CD14-positive monocyte (primary cell): ENCODE data around the gene AGAP1. TPM values are rescaled to one million over a fixed set of nuclear protein-coding genes. Genes with fewer than 3 reads are reported as not detected.

Source experiments
- DNase-seq, 3 donors: peaks; one replicate each; pipeline ENCODE4 v3.0.0-alpha.2; 2011 to 2022
- H2AFZ ChIP-seq: 2 replicates; pipeline ENCODE4 v1.6.0; 2012; ENCODE audit warnings: mild to moderate bottlenecking, low read depth, low read length, inconsistent platforms; ENCODE audit not compliant: insufficient read depth, poor library complexity, severe bottlenecking
- H3K27ac ChIP-seq, 2 donors: 1 replicate in 1 of 2; 2 replicates in 1 of 2; pipeline ENCODE4 v1.5.1; 2012 to 2013; ENCODE audit warnings: low read length in 2 of 2, control low read depth in 1 of 2, inconsistent platforms in 1 of 2, low read depth in 1 of 2, mild to moderate bottlenecking in 1 of 2
- H3K27me3 ChIP-seq, 2 donors: one replicate each; pipeline versions ENCODE4 v1.6.0 to v1.6.1; 2011 to 2013; ENCODE audit warnings: low read length in 2 of 2; ENCODE audit not compliant: control insufficient read depth in 2 of 2, insufficient read depth in 2 of 2
- H3K36me3 ChIP-seq, 2 donors: replicated peaks in 1 of 2; 1 replicate in 1 of 2; 2 replicates in 1 of 2; pipeline versions ENCODE4 v1.5.1 to v1.6.1; 2012 to 2013; ENCODE audit warnings: low read length in 2 of 2, control low read depth in 1 of 2, inconsistent platforms in 1 of 2, mild to moderate bottlenecking in 1 of 2; ENCODE audit not compliant: insufficient read depth in 2 of 2, control insufficient read depth in 1 of 2
- H3K4me1 ChIP-seq, 2 donors: 1 replicate in 1 of 2; 2 replicates in 1 of 2; pipeline versions ENCODE4 v1.5.1 to v1.6.1; 2012 to 2013; ENCODE audit warnings: low read length in 2 of 2, control low read depth in 1 of 2, inconsistent platforms in 1 of 2, mild to moderate bottlenecking in 1 of 2, moderate library complexity in 1 of 2; ENCODE audit not compliant: insufficient read depth in 2 of 2, control insufficient read depth in 1 of 2
- H3K4me2 ChIP-seq: replicated peaks from 2 replicates; pipeline ENCODE3; 2012; ENCODE audit warnings: low read length, moderate library complexity, mild to moderate bottlenecking; ENCODE audit not compliant: poor library complexity, severe bottlenecking; ENCODE audit errors: extremely low read depth
- H3K4me3 ChIP-seq, 3 experiments: fragments of 200-600 bp in 1 of 3; sonication (generic) in 1 of 3; replicated peaks in 1 of 3; 1 replicate in 2 of 3; 2 replicates in 1 of 3; pipeline ENCODE4 v1.5.1; 2011 to 2013; ENCODE audit warnings: low read length in 3 of 3, mild to moderate bottlenecking in 3 of 3, control low read depth in 2 of 3, low read depth in 2 of 3, inconsistent platforms in 1 of 3, moderate library complexity in 1 of 3
- H3K79me2 ChIP-seq: 2 replicates; pipeline ENCODE4 v1.6.0; 2012; ENCODE audit warnings: mild to moderate bottlenecking, control low read depth, inconsistent platforms, low read length, moderate library complexity; ENCODE audit not compliant: insufficient read depth
- H3K9ac ChIP-seq: 2 replicates; pipeline ENCODE4 v1.6.0; 2017; ENCODE audit warnings: low read length, mild to moderate bottlenecking; ENCODE audit not compliant: insufficient read depth, poor library complexity, severe bottlenecking
- H3K9me3 ChIP-seq, 2 donors: replicated peaks in 1 of 2; 1 replicate in 1 of 2; 2 replicates in 1 of 2; pipeline versions ENCODE4 v1.5.1 to v1.6.1; 2012 to 2013; ENCODE audit warnings: low read length in 2 of 2, control low read depth in 1 of 2; ENCODE audit not compliant: control insufficient read depth in 1 of 2, insufficient read depth in 1 of 2
- H4K20me1 ChIP-seq: 2 replicates; pipeline ENCODE4 v1.6.0; 2012; ENCODE audit warnings: mild to moderate bottlenecking, low read length, control low read depth, moderate library complexity; ENCODE audit not compliant: insufficient read depth
- H3K27ac Mint-ChIP-seq, 7 donors: one replicate each; pipeline ENCODE4 v1.8.0; 2020; ENCODE audit warnings: mild to moderate bottlenecking in 7 of 7, mixed read lengths in 7 of 7, moderate library complexity in 6 of 7, inconsistent platforms in 2 of 7
- H3K27me3 Mint-ChIP-seq, 3 donors: one replicate each; pipeline ENCODE4 v1.8.0; 2021 to 2022; ENCODE audit warnings: low read depth in 3 of 3, mild to moderate bottlenecking in 3 of 3, mixed read lengths in 3 of 3, moderate library complexity in 3 of 3, inconsistent platforms in 1 of 3
- H3K36me3 Mint-ChIP-seq, 2 donors: one replicate each; pipeline ENCODE4 v1.8.0; 2020; ENCODE audit warnings: mixed read lengths in 2 of 2, inconsistent platforms in 1 of 2, mild to moderate bottlenecking in 1 of 2
- H3K4me1 Mint-ChIP-seq: one replicate; pipeline ENCODE4 v1.8.0; 2020; ENCODE audit warnings: mild to moderate bottlenecking, mixed read lengths
- H3K4me3 Mint-ChIP-seq, 2 donors: one replicate each; pipeline ENCODE4 v1.8.0; 2020; ENCODE audit warnings: mild to moderate bottlenecking in 2 of 2, mixed read lengths in 2 of 2, moderate library complexity in 1 of 2
- H3K9me3 Mint-ChIP-seq, 7 donors: one replicate each; pipeline ENCODE4 v1.8.0; 2020 to 2022; ENCODE audit warnings: mixed read lengths in 7 of 7, mild to moderate bottlenecking in 6 of 7, moderate library complexity in 6 of 7, inconsistent platforms in 2 of 7
- WGBS: methylation state at CpG from one replicate; pipeline ENCODE4 v1.1.5; 2013; ENCODE audit warnings: missing lambda C conversion rate; ENCODE audit not compliant: insufficient coverage; 5-methylcytosine and 5-hydroxymethylcytosine counted together
- intact Hi-C, 2 donors: fragments of 100-400 bp; cut with micrococcal nuclease; formaldehyde crosslinking; loops; one replicate each; pipeline versions ENCODE4 v1.15.0 to v1.15.1; 2023
- polyA plus RNA-seq, 3 donors: library from polyadenylated mRNA; depleted of rRNA in 1 of 3; unstranded in 2 of 3; stranded (reverse) in 1 of 3; fragments of 300-500 nt in 2 of 3; fragments of >200 nt in 1 of 3; fragmentation: Illumina TruSeq in 2 of 3; gene quantifications; 1 replicate in 2 of 3; 2 replicates in 1 of 3; pipeline ENCODE4 v1.2.3, GENCODE V29; 2012 to 2021
- TF ChIP-seq, protein P1 (sequence below): fragments of 200-600 bp; IDR thresholded peaks from one replicate; pipeline ENCODE4 v1.8.0; 2022; ENCODE audit warnings: antibody characterized with exemption, mild to moderate bottlenecking

Gene AGAP1
- polyA plus RNA-seq, 3 donors = 0.12 TPM; not detected in 2

DNA sequence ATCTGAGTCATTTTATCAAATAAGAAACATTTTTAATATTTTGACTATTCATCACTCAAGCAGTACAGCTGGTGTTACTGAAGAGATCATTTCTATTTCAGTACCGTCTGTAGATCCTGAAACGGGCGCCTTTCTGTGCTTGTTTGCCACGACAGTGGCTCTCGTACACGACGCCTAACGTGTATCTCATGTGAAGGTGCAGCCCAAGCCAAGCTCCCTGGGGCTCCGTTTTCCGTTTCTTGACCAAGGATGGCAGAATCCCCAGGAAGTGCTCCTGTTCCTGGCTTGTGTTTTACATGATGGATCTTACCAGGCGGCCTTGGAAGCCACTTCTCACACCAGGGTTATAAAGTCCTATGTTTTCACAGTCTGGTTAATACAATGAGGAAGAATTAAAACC, 353.7 kb downstream of the AGAP1 start:
- no peaks in the 10 kb centered on the region for H3K79me2 ChIP-seq
- no peak overlapping the region for H3K9ac ChIP-seq
- H3K27ac Mint-ChIP-seq = no peak overlapping the region
- no peak overlapping the region for H2AFZ ChIP-seq
- H4K20me1 ChIP-seq = no peaks in the 10 kb centered on the region
- H3K4me1 ChIP-seq = no peaks in the 10 kb centered on the region
- no peaks in the 10 kb centered on the region for H3K36me3 ChIP-seq
- H3K36me3 Mint-ChIP-seq = no peaks in the 10 kb centered on the region
- intact Hi-C loops = no loop called here
- TF ChIP-seq, protein P1, sequence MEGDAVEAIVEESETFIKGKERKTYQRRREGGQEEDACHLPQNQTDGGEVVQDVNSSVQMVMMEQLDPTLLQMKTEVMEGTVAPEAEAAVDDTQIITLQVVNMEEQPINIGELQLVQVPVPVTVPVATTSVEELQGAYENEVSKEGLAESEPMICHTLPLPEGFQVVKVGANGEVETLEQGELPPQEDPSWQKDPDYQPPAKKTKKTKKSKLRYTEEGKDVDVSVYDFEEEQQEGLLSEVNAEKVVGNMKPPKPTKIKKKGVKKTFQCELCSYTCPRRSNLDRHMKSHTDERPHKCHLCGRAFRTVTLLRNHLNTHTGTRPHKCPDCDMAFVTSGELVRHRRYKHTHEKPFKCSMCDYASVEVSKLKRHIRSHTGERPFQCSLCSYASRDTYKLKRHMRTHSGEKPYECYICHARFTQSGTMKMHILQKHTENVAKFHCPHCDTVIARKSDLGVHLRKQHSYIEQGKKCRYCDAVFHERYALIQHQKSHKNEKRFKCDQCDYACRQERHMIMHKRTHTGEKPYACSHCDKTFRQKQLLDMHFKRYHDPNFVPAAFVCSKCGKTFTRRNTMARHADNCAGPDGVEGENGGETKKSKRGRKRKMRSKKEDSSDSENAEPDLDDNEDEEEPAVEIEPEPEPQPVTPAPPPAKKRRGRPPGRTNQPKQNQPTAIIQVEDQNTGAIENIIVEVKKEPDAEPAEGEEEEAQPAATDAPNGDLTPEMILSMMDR = no peak
- peaks cover 3 to 8% (median 4%) of the 10 kb centered on the region in 3 donors for H3K27me3 Mint-ChIP-seq
- H3K27me3 ChIP-seq = no peaks in the 10 kb centered on the region
- WGBS = 98% methylated on average over 10 of the region's 11 CpGs
- no peak overlapping the region for H3K4me3 Mint-ChIP-seq
- H3K9me3 Mint-ChIP-seq = peaks cover 0 to 3% (median 0%) of the 10 kb centered on the region in 7 donors
- H3K27ac ChIP-seq = no peak overlapping the region
- no peak overlapping the region for H3K4me3 ChIP-seq
- DNase-seq = no peak
- no peaks in the 10 kb centered on the region for H3K4me1 Mint-ChIP-seq
- H3K9me3 ChIP-seq = no peaks in the 10 kb centered on the region
- H3K4me2 ChIP-seq = no peak overlapping the region

DNA sequence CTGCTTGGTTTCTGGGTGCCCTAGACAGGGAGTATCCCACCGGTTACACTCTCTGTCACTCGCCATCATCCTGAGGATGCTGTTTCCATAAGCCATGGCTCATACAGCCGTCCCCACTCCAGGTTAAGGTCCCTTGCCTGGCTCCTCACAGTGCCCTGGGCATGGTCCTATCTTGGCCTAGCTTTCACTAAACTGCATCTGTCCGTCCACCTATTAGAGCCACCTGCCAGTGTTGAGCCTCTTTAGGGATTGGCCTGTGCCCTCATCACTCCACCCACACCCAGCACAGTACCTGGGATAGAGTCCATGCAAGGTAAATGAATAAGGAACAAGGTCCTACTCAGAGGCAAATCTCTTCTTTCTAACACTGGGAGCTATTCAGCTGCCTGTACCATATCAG, 354.2 kb downstream of the AGAP1 start:
- Histone ChIP-seq H3K79me2 (no peaks in the 10 kb centered on the region), H2AFZ (no peak overlapping the region), H3K9me3 (no peaks in the 10 kb centered on the region), H3K4me1 (no peaks in the 10 kb centered on the region), H3K27ac (no peak overlapping the region), H3K9ac (no peak overlapping the region), H3K4me3 (no peak overlapping the region), H3K36me3 (no peaks in the 10 kb centered on the region), H3K4me2 (no peak overlapping the region), H3K27me3 (no peaks in the 10 kb centered on the region), H4K20me1 (no peaks in the 10 kb centered on the region)
- TF ChIP-seq, protein P1 = no peak
- Mint-ChIP-seq H3K27me3 (peaks cover 3 to 8% (median 4%) of the 10 kb centered on the region in 3 donors), H3K4me1 (no peaks in the 10 kb centered on the region), H3K36me3 (no peaks in the 10 kb centered on the region), H3K27ac (no peak overlapping the region), H3K4me3 (no peak overlapping the region), H3K9me3 (peaks cover 0 to 5% (median 0%) of the 10 kb centered on the region in 7 donors)
- 86% methylated on average over 4 of the region's 4 CpGs for WGBS
- no peak for DNase-seq
- intact Hi-C loops = no loop called here
